ENCODE results near the gene NR2C2AP.

DNA sequence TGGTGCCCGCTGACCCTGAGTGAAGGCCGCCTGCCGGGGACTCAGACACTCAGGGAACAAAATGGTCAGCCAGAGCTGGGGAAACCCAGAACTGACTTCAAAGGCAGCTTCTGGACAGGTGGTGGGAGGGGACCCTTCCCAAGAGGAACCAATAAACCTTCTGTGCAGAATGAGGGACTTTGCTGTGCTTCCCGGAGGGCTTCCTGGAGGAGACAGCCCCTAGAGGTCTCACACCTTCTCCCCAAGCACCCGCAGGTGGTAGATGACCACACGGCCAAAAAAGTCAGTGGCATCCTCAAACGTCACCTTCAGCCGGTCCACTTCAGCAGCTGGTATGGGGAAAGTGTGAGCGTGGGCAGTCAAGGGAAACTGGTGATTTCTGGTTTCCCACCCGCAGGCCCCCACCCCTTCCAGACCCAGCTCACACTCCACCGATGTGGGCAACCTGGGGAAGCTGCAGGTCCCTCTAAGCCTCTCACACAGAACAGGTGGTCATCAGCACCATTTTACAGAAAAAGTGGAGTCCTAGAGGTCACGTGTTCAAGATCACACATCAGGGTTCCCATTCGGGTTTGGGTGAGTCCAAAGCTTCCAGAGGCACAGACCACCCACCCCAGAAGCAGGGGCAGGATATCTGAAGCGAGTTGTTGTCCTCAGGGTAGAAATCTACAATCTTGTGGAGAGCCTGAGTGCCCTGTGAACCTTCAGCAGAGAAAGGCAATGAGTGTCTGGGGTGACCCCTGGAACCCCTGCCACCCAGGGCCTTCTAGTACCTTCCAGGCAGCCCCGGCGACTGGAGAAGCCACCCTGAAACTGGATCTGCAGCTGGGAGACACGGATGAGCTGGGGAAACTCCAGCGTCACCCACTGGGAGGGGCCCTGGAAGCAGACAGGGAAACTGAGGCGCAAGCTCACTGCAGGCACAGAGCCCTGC is 1.2 kb downstream of the NR2C2AP start:
- TF ChIP-seq, protein P1, sequence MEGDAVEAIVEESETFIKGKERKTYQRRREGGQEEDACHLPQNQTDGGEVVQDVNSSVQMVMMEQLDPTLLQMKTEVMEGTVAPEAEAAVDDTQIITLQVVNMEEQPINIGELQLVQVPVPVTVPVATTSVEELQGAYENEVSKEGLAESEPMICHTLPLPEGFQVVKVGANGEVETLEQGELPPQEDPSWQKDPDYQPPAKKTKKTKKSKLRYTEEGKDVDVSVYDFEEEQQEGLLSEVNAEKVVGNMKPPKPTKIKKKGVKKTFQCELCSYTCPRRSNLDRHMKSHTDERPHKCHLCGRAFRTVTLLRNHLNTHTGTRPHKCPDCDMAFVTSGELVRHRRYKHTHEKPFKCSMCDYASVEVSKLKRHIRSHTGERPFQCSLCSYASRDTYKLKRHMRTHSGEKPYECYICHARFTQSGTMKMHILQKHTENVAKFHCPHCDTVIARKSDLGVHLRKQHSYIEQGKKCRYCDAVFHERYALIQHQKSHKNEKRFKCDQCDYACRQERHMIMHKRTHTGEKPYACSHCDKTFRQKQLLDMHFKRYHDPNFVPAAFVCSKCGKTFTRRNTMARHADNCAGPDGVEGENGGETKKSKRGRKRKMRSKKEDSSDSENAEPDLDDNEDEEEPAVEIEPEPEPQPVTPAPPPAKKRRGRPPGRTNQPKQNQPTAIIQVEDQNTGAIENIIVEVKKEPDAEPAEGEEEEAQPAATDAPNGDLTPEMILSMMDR (conservative IDR thresholded peaks at IDR 0.05), result no peak
- TF ChIP-seq EZH2 (IDR thresholded peaks at IDR 0.05; ENCODE audit: low read depth), result no peak

Measured in PC-9 (cell line).